Hepatocyte (in vitro differentiated cells): ENCODE measurements around the gene RHOA. TPM values are rescaled to one million over a fixed set of nuclear protein-coding genes. Genes with fewer than 3 reads are reported as not detected.

Source experiments
- DNase-seq: peaks from one replicate; pipeline ENCODE4 v3.0.0-alpha.2; 2016; ENCODE audit warnings: low spot score
- H2AFZ ChIP-seq: fragments of 200-600 bp; sonication (generic); 2 replicates; pipeline ENCODE4 v1.6.0; 2016; ENCODE audit warnings: antibody characterized with exemption, mild to moderate bottlenecking
- H3K27ac ChIP-seq: fragments of 200-600 bp; sonication (generic); 2 replicates; pipeline ENCODE4 v1.5.1; 2016; ENCODE audit warnings: mild to moderate bottlenecking
- H3K27me3 ChIP-seq: fragments of 200-600 bp; sonication (generic); 2 replicates; pipeline ENCODE4 v1.6.1; 2016
- H3K36me3 ChIP-seq: fragments of 200-600 bp; sonication (generic); replicated peaks from 2 replicates; pipeline ENCODE4 v1.5.1; 2016; ENCODE audit warnings: low read depth; ENCODE audit not compliant: insufficient read depth
- H3K4me1 ChIP-seq: fragments of 200-600 bp; sonication (generic); 2 replicates; pipeline ENCODE4 v1.5.1; 2016; ENCODE audit warnings: mild to moderate bottlenecking, moderate library complexity; ENCODE audit not compliant: insufficient read depth
- H3K4me2 ChIP-seq: fragments of 200-600 bp; sonication (generic); 2 replicates; pipeline ENCODE4 v1.6.0; 2016
- H3K4me3 ChIP-seq: fragments of 200-600 bp; sonication (generic); 2 replicates; pipeline ENCODE4 v1.5.1; 2016; ENCODE audit warnings: mild to moderate bottlenecking
- H3K79me2 ChIP-seq: fragments of 200-600 bp; sonication (generic); 2 replicates; pipeline ENCODE4 v1.6.0; 2017; ENCODE audit warnings: mild to moderate bottlenecking
- H3K9me2 ChIP-seq: fragments of 200-600 bp; sonication (generic); replicated peaks from 2 replicates; pipeline ENCODE4 v1.6.0; 2017; ENCODE audit warnings: mild to moderate bottlenecking; ENCODE audit not compliant: insufficient read depth
- H3K9me3 ChIP-seq: fragments of 200-600 bp; sonication (generic); 2 replicates; pipeline ENCODE4 v1.5.1; 2016; ENCODE audit warnings: low read depth, mild to moderate bottlenecking
- H4K20me1 ChIP-seq: fragments of 200-600 bp; sonication (generic); 2 replicates; pipeline ENCODE4 v1.6.0; 2016; ENCODE audit warnings: mild to moderate bottlenecking; ENCODE audit not compliant: insufficient read depth, poor library complexity, severe bottlenecking
- EZH2 ChIP-seq: fragments of 200-600 bp; sonication (generic); IDR thresholded peaks from 2 replicates; pipeline ENCODE4 v1.6.1; 2016; ENCODE audit warnings: antibody characterized with exemption, mild to moderate bottlenecking, borderline replicate concordance
- EZH2phosphoT487 ChIP-seq: fragments of 200-600 bp; sonication (generic); IDR thresholded peaks from one replicate; pipeline ENCODE4 v1.6.1; 2018; ENCODE audit warnings: antibody characterized with exemption, mild to moderate bottlenecking, low read depth, moderate library complexity; ENCODE audit not compliant: unreplicated experiment, severe bottlenecking
- WGBS: methylation state at CpG from one replicate; pipeline ENCODE4 v1.1.6; 2016; ENCODE audit warnings: low lambda C conversion rate; ENCODE audit errors: missing lambda C conversion rate; 5-methylcytosine and 5-hydroxymethylcytosine counted together
- polyA plus RNA-seq: library from polyadenylated mRNA; unstranded; fragments of >200 nt; fragmentation: Nextera tagmentation; extraction: Ambion mirVana; gene quantifications from 2 replicates; pipeline ENCODE4 v1.2.1, GENCODE V29; 2016
- total RNA-seq: library from RNA; depleted of rRNA; stranded (reverse); fragments of >200 nt; gene quantifications from 2 replicates; pipeline ENCODE4 v1.2.3, GENCODE V29; 2014
- TF ChIP-seq, protein P1 (sequence below): fragments of 200-600 bp; sonication (generic); IDR thresholded peaks from 2 replicates; pipeline ENCODE4 v1.5.1; 2016; ENCODE audit warnings: antibody characterized with exemption, mild to moderate bottlenecking; ENCODE audit not compliant: poor library complexity

RHOA gene
- total and polyA plus RNA-seq, 2 experiments from 2014 or later, result 392 to 434 TPM

GRCh38 chr3:49352890-49353421, 58.8 kb downstream of the RHOA start:
- Histone ChIP-seq H3K27me3 (no peaks in the 10 kb centered on the region), H4K20me1 (no peaks in the 10 kb centered on the region), H3K9me2 (no peaks in the 10 kb centered on the region), H3K27ac (peak overlapping the region; percentile 80), H2AFZ (no peak overlapping the region), H3K36me3 (no peaks in the 10 kb centered on the region), H3K79me2 (peaks cover 22% of the 10 kb centered on the region), H3K4me3 (no peak overlapping the region), H3K9me3 (no peaks in the 10 kb centered on the region), H3K4me2 (no peak overlapping the region), H3K4me1 (peaks cover 44% of the 10 kb centered on the region)
- TF ChIP-seq, protein P1, sequence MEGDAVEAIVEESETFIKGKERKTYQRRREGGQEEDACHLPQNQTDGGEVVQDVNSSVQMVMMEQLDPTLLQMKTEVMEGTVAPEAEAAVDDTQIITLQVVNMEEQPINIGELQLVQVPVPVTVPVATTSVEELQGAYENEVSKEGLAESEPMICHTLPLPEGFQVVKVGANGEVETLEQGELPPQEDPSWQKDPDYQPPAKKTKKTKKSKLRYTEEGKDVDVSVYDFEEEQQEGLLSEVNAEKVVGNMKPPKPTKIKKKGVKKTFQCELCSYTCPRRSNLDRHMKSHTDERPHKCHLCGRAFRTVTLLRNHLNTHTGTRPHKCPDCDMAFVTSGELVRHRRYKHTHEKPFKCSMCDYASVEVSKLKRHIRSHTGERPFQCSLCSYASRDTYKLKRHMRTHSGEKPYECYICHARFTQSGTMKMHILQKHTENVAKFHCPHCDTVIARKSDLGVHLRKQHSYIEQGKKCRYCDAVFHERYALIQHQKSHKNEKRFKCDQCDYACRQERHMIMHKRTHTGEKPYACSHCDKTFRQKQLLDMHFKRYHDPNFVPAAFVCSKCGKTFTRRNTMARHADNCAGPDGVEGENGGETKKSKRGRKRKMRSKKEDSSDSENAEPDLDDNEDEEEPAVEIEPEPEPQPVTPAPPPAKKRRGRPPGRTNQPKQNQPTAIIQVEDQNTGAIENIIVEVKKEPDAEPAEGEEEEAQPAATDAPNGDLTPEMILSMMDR, result no peak
- TF ChIP-seq EZH2, result no peak
- no peak for TF ChIP-seq EZH2phosphoT487
- 88% methylated on average over 5 of the region's 5 CpGs for WGBS
- DNase-seq, result no peak

GRCh38 chr3:49352281-49352680, 59.5 kb downstream of the RHOA start:
- TF ChIP-seq EZH2 (no peak), EZH2phosphoT487 (no peak)
- TF ChIP-seq, protein P1, result no peak
- H3K4me3 ChIP-seq, result no peak overlapping the region
- no peaks in the 10 kb centered on the region for H3K27me3 ChIP-seq
- H3K9me3 ChIP-seq, result no peaks in the 10 kb centered on the region
- no peak for DNase-seq
- H3K79me2 ChIP-seq, result peaks cover 19% of the 10 kb centered on the region
- peak overlapping the region; percentile 80 for H3K27ac ChIP-seq
- no peaks in the 10 kb centered on the region for H3K9me2 ChIP-seq
- peaks cover 41% of the 10 kb centered on the region for H3K4me1 ChIP-seq
- no peaks in the 10 kb centered on the region for H4K20me1 ChIP-seq
- H3K4me2 ChIP-seq, result no peak overlapping the region
- no peak overlapping the region for H2AFZ ChIP-seq
- WGBS, result 96% methylated on average over 2 of the region's 2 CpGs
- no peaks in the 10 kb centered on the region for H3K36me3 ChIP-seq

DNA sequence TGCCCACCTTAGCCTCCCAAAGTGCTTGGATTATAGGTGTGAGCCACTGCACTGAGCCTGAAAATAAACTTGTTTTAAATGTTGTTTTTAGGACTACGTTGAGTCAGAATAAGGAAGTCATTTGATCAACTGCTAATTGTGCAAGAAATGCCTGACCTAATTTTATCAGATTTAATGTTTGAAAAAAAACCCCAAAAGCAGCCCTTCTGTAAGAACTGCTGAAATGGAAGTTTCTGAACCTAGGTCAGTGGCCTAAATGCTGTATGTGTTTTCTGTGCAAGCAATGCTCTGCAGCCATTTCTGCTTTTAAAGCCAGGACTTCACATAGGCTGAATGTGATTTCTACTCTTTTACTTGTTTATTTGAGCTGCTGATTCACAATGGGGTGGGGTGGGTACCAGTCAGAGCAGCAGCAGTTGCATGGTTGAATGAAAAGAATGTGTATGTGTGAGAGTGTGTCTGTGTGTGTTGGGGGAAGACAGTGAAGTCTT, 60.2 kb downstream of the RHOA start:
- no peak for TF ChIP-seq EZH2phosphoT487
- TF ChIP-seq, protein P1, result no peak
- TF ChIP-seq EZH2, result no peak

More for the DNA sequence above, 60.2 kb downstream of the RHOA start:
- Histone ChIP-seq H3K4me3 (no peak overlapping the region), H3K9me2 (no peaks in the 10 kb centered on the region), H3K4me1 (peaks cover 34% of the 10 kb centered on the region), H3K4me2 (peak overlapping the region; percentile 31), H2AFZ (no peak overlapping the region), H3K27ac (peak overlapping the region; percentile 80), H3K36me3 (no peaks in the 10 kb centered on the region), H3K79me2 (peaks cover 12% of the 10 kb centered on the region), H3K27me3 (no peaks in the 10 kb centered on the region), H4K20me1 (no peaks in the 10 kb centered on the region), H3K9me3 (no peaks in the 10 kb centered on the region)
- WGBS, result 35% methylated on average over 1 of the region's 1 CpG
- peak; percentile 46 for DNase-seq
